Stimulated activated memory B cell treated with anti-CD40 and anti-IgM and Interleukin-4, amounts not matched to agents 10 μg/mL and 1 μg/mL and 100 μg/mL, for 72 hours (primary cell): ENCODE results near the gene NFKBIB.
"Not testable (repeated sequence)": the region's sequence is repeated elsewhere in the genome, so short reads cannot be mapped to it uniquely, and the experiment has no call there.

Source experiments
- ATAC-seq: fragments of 150-1000 bp; cut with Tn5 transposase; 2 replicates; pipeline ENCODE4 v1.10.0; 2021
- H3K27ac Mint-ChIP-seq: one replicate; pipeline ENCODE4 v1.8.0; 2022; ENCODE audit warnings: mild to moderate bottlenecking, mixed read lengths
- H3K27me3 Mint-ChIP-seq: one replicate; pipeline ENCODE4 v1.8.0; 2022; ENCODE audit warnings: mixed read lengths
- H3K36me3 Mint-ChIP-seq: one replicate; pipeline ENCODE4 v1.8.0; 2022; ENCODE audit warnings: mixed read lengths
- H3K4me1 Mint-ChIP-seq: one replicate; pipeline ENCODE4 v1.8.0; 2022; ENCODE audit warnings: mixed read lengths
- H3K4me3 Mint-ChIP-seq: one replicate; pipeline ENCODE4 v1.8.0; 2022; ENCODE audit warnings: mild to moderate bottlenecking, moderate library complexity, mixed read lengths
- H3K9me3 Mint-ChIP-seq: one replicate; pipeline ENCODE4 v1.8.0; 2022; ENCODE audit warnings: mixed read lengths

Gene NFKBIB, protein sequence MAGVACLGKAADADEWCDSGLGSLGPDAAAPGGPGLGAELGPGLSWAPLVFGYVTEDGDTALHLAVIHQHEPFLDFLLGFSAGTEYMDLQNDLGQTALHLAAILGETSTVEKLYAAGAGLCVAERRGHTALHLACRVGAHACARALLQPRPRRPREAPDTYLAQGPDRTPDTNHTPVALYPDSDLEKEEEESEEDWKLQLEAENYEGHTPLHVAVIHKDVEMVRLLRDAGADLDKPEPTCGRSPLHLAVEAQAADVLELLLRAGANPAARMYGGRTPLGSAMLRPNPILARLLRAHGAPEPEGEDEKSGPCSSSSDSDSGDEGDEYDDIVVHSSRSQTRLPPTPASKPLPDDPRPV

DNA sequence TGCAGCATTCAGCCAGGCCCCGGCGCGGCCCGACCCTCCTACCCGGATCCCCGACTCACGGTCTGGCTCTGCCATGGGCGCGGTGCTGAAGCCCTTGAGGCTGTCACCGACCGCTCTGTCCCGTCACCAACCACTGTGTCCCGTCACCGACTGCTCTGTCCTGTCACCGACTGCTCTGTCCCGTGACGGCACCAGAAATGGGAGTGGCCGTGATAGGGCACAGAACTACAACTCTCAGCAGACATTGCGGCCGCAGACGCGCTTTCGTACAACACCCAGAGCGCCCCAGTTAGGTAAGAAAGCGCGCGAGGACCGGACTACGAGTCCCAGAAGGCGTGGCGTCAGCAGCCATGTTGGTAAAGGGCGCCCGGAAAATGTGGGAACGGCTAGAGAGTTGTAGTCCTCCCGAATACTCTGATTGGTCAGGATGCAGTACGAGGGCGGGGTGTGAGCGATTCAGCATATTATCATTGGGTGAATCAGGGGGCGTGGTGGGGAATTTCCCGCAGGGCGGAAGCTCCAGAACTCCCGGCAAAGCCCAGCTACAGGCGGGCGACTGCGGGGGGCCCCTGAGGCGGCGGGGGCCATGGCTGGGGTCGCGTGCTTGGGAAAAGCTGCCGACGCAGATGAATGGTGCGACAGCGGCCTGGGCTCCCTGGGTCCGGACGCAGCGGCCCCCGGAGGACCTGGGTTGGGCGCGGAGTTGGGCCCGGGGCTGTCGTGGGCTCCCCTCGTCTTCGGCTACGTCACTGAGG lies at the start of gene NFKBIB, which contains the start of gene SIRT2:
NFKBIB (plus strand) TSS at position 523 of the 755 bp plus-strand sequence; CDS start at position 587, 64 bp downstream.
SIRT2 (minus strand) TSS at position 172 of the 755 bp plus-strand sequence; CDS start at position 75, 97 bp downstream.
- Mint-ChIP-seq H3K27ac (peak within 1 kb of the TSS; percentile 88), H3K27me3 (no peaks in the 10 kb centered on the region), H3K4me1 (peaks cover 58% of the 10 kb centered on the region), H3K9me3 (no peaks in the 10 kb centered on the region), H3K4me3 (peak within 1 kb of the TSS; percentile 94), H3K36me3 (peaks cover 21% of the 10 kb centered on the region)
- peak; percentile 98 for ATAC-seq

DNA sequence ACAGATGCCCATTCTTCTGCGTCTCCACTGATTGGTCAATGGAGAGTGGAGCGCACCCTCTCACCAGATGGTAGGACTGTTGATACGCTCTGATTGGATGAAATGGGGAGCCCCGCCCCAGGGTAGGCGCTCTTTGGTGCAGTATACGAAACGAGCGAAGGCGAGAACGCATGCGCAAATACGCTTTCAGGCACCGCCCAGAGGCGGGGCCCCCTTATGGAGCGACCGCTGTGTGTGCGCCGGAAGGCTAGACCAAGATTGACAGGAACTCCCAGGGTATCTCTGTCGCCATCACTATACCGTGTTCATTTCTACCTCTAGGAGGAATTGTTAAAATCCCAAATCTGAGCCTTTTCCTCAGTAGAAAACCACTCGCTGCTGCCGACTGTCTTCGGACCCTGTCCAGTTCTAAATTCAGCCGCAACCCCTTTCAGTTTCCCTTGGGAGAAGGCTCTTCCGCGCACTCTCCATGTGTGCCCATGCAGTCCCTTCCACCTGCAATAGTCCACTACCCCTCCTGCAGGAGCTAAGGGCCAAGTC lies 49.3 kb upstream of the NFKBIB start:
- peaks cover 43% of the 10 kb centered on the region for H3K4me1 Mint-ChIP-seq
- peak; percentile 89 for ATAC-seq
- H3K27ac Mint-ChIP-seq, result peak overlapping the region; percentile 97
- H3K36me3 Mint-ChIP-seq, result peaks cover 33% of the 10 kb centered on the region
- peak overlapping the region; percentile 93 for H3K4me3 Mint-ChIP-seq
- H3K9me3 Mint-ChIP-seq, result no peaks in the 10 kb centered on the region
- no peaks in the 10 kb centered on the region for H3K27me3 Mint-ChIP-seq

DNA sequence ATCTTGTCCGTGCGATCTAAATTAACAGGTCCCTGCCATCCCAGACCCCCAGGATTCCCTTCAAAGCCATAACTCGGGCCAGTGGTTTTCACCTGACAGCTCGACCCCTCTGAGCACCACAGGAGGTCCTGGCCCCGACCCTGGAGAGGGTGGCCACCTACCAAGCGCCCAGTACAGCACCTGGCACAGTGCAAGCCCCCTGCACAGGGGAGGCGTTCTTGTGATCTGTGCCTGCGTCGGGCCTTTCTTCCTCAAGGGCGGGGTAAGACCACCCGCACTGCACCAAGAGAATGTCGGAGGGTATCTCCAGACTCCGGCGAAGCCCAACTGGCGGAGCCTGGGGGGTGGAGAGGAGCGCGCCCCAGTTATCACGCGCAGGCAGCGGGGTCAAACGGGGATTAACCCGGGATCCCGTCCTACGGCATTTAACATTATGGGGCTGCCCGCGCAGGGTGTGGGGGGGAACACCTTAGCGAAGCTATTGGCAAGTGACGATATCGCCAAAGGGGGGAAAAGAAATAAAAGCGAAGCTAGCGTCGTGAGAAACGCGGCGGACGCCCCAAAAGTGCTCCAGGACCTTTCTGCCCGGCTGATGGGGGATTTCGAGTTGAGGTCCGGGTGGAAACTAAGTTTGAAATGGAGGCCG lies 48.7 kb upstream of the NFKBIB start:
- H3K4me1 Mint-ChIP-seq, result peaks cover 38% of the 10 kb centered on the region
- peak overlapping the region; percentile 97 for H3K27ac Mint-ChIP-seq
- H3K27me3 Mint-ChIP-seq, result no peaks in the 10 kb centered on the region
- ATAC-seq, result no peak
- H3K4me3 Mint-ChIP-seq, result peak overlapping the region; percentile 93
- no peaks in the 10 kb centered on the region for H3K9me3 Mint-ChIP-seq
- peaks cover 27% of the 10 kb centered on the region for H3K36me3 Mint-ChIP-seq

DNA sequence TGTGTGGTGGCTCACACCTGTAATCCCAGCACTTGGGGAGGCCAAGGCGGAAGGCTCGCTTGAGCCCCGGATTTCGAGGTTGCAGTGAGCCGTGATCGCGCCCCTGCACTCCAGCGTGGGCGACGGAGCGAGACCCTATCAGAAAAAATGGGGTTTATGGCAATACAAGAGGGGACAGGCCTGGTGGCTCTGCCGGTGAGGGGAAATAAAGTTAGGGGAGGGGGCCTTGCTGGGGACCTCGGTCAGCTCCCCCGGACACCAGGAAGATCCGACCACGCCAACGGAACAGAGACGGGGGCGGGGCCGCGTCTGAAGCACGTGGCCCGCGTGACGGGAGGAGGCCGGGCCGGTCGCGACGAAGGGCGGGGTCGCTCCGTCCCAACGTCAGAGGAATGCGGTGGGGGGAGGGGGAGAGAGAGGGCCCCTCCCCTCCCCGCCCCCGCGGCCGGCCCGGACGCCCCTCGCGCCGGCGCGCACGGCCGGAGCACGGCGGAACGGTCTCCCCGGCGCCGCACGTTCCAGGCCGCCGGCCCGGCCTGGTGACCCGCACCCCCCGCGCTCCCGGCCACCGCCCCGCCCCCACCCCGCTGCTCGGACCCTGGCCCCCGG lies 48.0 kb upstream of the NFKBIB start:
- Mint-ChIP-seq H3K4me3 (peak overlapping the region; percentile 93), H3K36me3 (peaks cover 23% of the 10 kb centered on the region), H3K9me3 (no peaks in the 10 kb centered on the region), H3K27me3 (no peaks in the 10 kb centered on the region), H3K4me1 (peaks cover 42% of the 10 kb centered on the region), H3K27ac (peak overlapping the region; percentile 97)
- ATAC-seq, result peak; percentile 49

DNA sequence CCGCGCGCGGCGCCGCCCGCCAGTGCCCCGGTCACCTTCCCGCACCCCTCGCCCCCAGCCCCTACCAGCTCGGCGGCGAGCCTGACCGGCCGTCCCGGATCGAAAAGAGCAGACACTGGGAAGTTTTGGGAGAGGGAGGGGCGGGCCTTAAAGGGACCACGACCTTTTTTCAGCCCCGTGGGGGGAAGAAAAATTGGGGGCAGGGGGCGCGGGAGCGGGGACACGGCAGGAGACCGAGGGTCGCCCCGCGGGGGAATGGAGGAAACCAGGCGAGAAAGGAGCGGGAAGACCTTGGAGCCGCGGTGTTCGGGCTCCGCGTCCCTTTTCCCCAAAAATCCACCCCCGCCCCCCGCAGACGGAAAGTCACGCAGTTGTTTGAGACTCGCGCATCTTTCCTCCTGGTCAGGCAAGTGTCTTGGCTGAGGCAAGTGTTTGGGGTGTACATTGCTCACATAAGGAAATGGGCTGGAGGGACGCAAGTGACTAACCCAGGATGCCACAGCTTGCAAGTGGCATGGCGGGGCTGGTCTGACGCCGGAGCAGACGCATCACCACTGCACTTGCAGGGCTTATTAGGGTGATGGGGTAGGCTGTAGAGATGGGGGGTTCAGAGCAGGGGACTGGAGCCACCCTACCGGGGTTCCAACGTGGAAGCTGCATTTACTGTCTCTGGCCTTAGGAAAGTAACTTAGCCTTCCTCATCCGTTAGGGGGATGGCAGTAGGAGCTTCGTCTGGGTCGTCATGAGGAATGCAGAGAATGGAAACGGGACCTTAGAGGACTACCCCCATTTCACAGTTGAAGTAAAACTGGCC lies 47.3 kb upstream of the NFKBIB start:
- H3K36me3 Mint-ChIP-seq, result peaks cover 17% of the 10 kb centered on the region
- H3K4me3 Mint-ChIP-seq, result peak overlapping the region; percentile 92
- peak overlapping the region; percentile 97 for H3K27ac Mint-ChIP-seq
- ATAC-seq, result no peak
- no peaks in the 10 kb centered on the region for H3K9me3 Mint-ChIP-seq
- no peaks in the 10 kb centered on the region for H3K27me3 Mint-ChIP-seq
- peaks cover 48% of the 10 kb centered on the region for H3K4me1 Mint-ChIP-seq

DNA sequence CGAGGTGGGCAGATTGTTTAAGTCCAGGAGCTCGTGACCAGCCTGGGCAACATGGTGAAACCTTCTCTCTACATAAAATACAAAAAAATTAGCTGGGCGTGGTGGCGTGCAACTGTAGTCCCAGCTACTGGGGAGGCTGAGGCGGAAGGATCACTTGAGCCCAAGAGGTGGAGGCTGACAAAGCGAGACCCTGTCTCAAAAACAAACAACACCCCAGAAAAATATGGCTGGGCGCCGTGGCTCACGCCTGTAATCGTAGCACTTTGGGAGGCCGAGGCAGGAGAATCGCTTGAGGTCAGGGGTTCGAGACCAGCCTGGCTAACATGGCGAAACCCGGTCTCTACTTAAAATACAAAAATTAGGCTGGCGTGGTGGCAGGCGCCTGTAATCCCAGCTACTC lies 46.6 kb upstream of the NFKBIB start:
- Mint-ChIP-seq H3K36me3 (peaks cover 10% of the 10 kb centered on the region), H3K4me1 (peaks cover 48% of the 10 kb centered on the region), H3K27me3 (no peaks in the 10 kb centered on the region), H3K27ac (peak overlapping the region; percentile 97), H3K4me3 (peak overlapping the region; percentile 92), H3K9me3 (no peaks in the 10 kb centered on the region)
- no peak for ATAC-seq

DNA sequence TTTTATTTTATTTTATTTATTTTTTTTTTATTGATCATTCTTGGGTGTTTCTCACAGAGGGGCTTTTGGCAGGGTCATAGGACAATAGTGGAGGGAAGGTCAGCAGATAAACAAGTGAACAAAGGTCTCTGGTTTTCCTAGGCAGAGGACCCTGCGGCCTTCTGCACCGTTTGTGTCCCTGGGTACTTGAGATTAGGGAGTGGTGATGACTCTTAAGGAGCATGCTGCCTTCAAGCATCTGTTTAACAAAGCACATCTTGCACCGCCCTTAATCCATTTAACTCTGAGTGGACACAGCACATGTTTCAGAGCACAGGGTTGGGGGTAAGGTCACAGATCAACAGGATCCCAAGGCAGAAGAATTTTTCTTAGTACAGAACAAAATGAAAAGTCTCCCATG lies 44.8 kb upstream of the NFKBIB start:
- H3K36me3 Mint-ChIP-seq, ATAC-seq, H3K4me3 Mint-ChIP-seq, H3K9me3 Mint-ChIP-seq, H3K27ac Mint-ChIP-seq, H3K27me3 Mint-ChIP-seq: not testable (repeated sequence)
- peaks cover 51% of the 10 kb centered on the region for H3K4me1 Mint-ChIP-seq

DNA sequence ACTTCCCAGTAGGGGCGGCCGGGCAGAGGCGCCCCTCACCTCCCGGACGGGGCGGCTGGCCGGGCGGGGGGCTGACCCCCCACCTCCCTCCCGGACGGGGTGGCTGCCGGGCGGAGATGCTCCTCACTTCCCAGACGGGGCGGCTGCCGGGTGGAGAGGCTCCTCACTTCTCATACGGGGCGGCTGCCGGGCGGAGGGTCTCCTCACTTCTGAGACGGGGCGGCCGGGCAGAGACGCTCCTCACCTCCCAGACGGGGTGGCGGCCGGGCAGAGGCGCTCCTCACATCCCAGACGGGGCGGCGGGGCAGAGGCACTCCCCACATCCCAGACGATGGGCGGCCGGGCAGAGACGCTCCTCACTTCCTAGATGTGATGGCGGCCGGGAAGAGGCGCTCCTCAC lies 44.0 kb upstream of the NFKBIB start:
- H3K9me3 Mint-ChIP-seq, ATAC-seq, H3K27ac Mint-ChIP-seq, H3K27me3 Mint-ChIP-seq, H3K4me3 Mint-ChIP-seq, H3K36me3 Mint-ChIP-seq: not testable (repeated sequence)
- H3K4me1 Mint-ChIP-seq, result peaks cover 56% of the 10 kb centered on the region

DNA sequence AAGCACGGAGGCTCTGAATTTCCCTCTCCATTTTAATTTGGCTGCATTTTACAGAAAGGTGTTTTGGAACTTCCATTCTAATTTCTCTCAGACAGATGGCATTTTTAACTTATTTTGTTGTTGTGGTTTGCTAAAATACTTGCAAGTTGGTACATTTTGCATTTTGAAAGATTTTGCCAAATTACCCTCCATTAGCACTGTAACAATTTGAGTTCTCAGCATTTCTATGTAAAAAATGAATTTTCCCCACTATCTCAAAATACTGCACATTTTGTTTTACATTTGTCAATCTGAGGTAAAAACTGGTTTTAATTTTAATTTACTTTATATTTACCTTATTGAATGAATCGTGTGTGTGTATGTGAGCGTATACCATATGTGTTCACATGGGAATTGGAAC lies 43.0 kb upstream of the NFKBIB start:
- no peak for ATAC-seq
- H3K4me3 Mint-ChIP-seq, result peak overlapping the region; percentile 61
- H3K4me1 Mint-ChIP-seq, result peaks cover 50% of the 10 kb centered on the region
- H3K9me3 Mint-ChIP-seq, result no peaks in the 10 kb centered on the region
- no peaks in the 10 kb centered on the region for H3K27me3 Mint-ChIP-seq
- no peaks in the 10 kb centered on the region for H3K36me3 Mint-ChIP-seq
- H3K27ac Mint-ChIP-seq, result peak overlapping the region; percentile 82

DNA sequence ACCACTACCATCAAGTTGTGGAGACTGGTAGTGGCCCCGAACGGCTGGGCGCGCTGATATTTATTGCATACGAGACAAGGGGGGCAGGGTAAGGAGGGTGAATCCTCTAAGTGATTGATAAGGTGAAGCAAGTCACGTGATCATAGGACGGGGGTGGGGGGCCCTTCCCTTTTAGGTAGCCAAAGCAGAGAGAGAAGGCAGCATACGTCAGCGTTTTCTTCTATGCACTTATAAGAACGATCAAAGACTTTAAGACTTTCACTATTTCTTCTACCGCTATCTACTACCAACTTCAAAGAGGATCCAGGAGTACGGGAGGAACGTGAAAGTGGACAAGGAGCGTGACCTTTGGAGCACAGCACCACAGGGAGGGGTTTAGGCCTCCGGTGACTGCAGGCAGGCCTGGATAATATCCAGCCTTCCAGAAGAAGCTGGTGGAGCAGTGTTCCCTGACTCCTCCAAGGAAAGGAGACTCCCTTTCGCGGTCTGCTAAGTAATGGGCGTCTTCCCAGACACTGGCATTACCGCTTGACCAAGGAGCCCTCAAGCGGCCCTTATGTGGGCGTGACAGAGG lies 40.1 kb upstream of the NFKBIB start:
- peaks cover 63% of the 10 kb centered on the region for H3K4me1 Mint-ChIP-seq
- H3K27me3 Mint-ChIP-seq, H3K9me3 Mint-ChIP-seq, H3K36me3 Mint-ChIP-seq, H3K4me3 Mint-ChIP-seq, ATAC-seq: not testable (repeated sequence)
- H3K27ac Mint-ChIP-seq, result peak overlapping the region; percentile 26

DNA sequence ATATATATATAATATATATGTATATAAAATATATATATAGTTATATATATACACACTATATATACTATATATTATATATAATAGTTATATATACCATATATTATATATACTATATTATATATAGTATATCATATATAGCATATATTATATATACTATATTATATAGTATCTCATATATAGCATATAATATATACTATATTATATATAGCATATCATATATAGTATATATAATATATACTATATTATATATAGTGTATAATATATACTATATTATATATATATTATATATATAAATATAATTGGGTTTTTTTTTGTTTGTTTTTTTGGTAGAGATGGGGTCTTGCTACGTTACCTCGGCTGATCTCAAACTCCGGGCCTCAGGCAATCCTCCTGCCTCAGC lies 38.4 kb upstream of the NFKBIB start:
- peak overlapping the region; percentile 91 for H3K27ac Mint-ChIP-seq
- no peaks in the 10 kb centered on the region for H3K27me3 Mint-ChIP-seq
- H3K36me3 Mint-ChIP-seq, result peaks cover 6% of the 10 kb centered on the region
- H3K4me1 Mint-ChIP-seq, result peaks cover 76% of the 10 kb centered on the region
- H3K9me3 Mint-ChIP-seq, result no peaks in the 10 kb centered on the region
- no peak for ATAC-seq
- H3K4me3 Mint-ChIP-seq, result no peak overlapping the region

DNA sequence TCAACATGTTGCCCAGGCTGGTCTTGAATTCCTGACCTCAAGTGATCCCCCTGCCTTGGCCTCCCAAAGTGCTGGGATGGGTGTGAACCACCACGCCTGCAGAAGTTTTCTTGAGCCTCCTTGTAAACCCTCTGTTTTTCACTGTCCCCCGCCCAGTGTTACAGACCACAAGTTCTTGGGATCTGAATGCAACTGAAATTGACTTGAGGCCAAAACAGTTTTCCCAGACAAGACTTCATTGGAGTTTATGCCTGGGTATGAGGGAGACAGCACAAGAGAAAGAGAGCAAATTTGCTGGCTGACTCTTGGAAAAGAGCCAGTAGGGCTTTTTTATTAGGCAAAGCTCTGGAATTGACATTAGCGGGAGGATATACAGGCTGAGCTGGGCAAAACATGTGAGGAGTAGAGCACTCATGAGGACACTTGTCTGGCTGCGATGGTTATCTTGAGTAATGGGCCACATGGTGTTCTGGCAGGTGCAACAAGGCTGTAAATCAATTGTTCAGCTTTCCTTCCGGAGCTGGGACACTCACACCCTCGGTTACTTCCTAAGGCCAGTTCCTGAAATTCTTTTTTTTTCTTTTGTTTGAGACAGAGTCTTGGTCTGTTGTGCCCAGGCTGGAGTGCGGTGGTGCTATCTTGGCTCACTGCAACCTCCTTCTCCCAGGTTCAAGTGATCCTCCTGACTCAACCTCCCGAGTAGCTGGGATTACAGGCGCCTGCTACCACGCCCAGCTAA lies 37.3 kb upstream of the NFKBIB start:
- no peaks in the 10 kb centered on the region for H3K27me3 Mint-ChIP-seq
- peak overlapping the region; percentile 36 for H3K27ac Mint-ChIP-seq
- peaks cover 66% of the 10 kb centered on the region for H3K4me1 Mint-ChIP-seq
- H3K36me3 Mint-ChIP-seq, result peaks cover 6% of the 10 kb centered on the region
- H3K4me3 Mint-ChIP-seq, result no peak overlapping the region
- no peaks in the 10 kb centered on the region for H3K9me3 Mint-ChIP-seq
- ATAC-seq, result no peak

DNA sequence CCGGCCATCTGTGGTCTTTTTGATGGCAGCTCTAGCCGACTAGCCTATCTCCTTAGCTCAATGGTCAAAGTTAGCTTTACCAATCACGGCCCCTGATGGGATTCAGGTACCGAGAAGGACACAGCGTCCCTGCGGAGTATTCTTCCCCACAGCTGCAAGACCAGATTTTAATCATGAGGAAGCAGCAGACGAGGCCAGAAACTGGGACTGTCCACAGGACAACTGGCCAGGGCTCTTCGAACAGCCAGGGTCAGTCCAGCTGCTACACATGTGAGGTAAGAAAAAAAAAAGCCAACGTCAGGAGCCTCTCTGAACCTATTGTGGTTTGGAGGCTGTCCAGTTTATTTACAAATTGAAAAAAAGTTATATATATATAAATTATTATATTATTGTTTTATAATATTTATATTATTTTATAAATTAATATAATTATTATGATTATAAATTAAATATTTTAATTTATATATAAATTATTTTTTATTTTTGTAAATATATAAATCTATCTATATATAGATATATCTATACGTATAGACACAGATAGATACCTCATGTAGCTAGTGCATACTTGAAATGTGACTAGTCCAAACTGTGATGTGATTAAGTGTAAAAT lies 32.5 kb upstream of the NFKBIB start:
- H3K9me3 Mint-ChIP-seq, result no peaks in the 10 kb centered on the region
- H3K36me3 Mint-ChIP-seq, result peaks cover 30% of the 10 kb centered on the region
- no peak for ATAC-seq
- H3K4me1 Mint-ChIP-seq, result peaks cover 68% of the 10 kb centered on the region
- peak overlapping the region; percentile 97 for H3K27ac Mint-ChIP-seq
- H3K4me3 Mint-ChIP-seq, result no peak overlapping the region
- H3K27me3 Mint-ChIP-seq, result no peaks in the 10 kb centered on the region
